Loucy (cell line): ENCODE data around the gene CEP85L.

Experiments
- H2AFZ ChIP-seq: fragments of 200-600 bp; sonication (generic); 2 replicates; pipeline ENCODE4 v1.6.0; 2016; ENCODE audit warnings: antibody characterized with exemption, mild to moderate bottlenecking, low read length, moderate library complexity
- H3F3A ChIP-seq: fragments of 200-600 bp; 2 replicates; pipeline ENCODE4 v1.6.0; 2016; ENCODE audit warnings: antibody characterized with exemption, low read depth, mild to moderate bottlenecking
- H3K27me3 ChIP-seq: fragments of 200-600 bp; sonication (generic); 2 replicates; pipeline ENCODE4 v1.6.1; 2014; ENCODE audit warnings: low read length, mild to moderate bottlenecking; ENCODE audit not compliant: insufficient read depth, poor library complexity, severe bottlenecking
- H3K36me3 ChIP-seq: fragments of 200-600 bp; sonication (generic); 2 replicates; pipeline ENCODE4 v1.6.1; 2016; ENCODE audit warnings: low read length; ENCODE audit not compliant: insufficient read depth
- H3K4me1 ChIP-seq: fragments of 200-600 bp; sonication (generic); 2 replicates; pipeline ENCODE4 v1.5.1; 2014; ENCODE audit warnings: low read length, mild to moderate bottlenecking; ENCODE audit not compliant: insufficient read depth, poor library complexity, severe bottlenecking
- H3K4me2 ChIP-seq: fragments of 200-600 bp; sonication (generic); 2 replicates; pipeline ENCODE4 v1.6.0; 2014; ENCODE audit warnings: antibody characterized with exemption, low read length, low read depth, mild to moderate bottlenecking; ENCODE audit not compliant: poor library complexity, severe bottlenecking
- H3K4me3 ChIP-seq: fragments of 200-600 bp; sonication (generic); 2 replicates; pipeline ENCODE4 v1.5.1; 2014; ENCODE audit warnings: low read length, mild to moderate bottlenecking, mixed read lengths; ENCODE audit not compliant: poor library complexity, severe bottlenecking
- H3K79me2 ChIP-seq: fragments of 200-600 bp; sonication (generic); 2 replicates; pipeline ENCODE4 v1.6.1; 2014; ENCODE audit warnings: low read length; ENCODE audit not compliant: insufficient read depth
- H3K9ac ChIP-seq: fragments of 200-600 bp; sonication (generic); 2 replicates; pipeline ENCODE4 v1.6.0; 2014; ENCODE audit warnings: mild to moderate bottlenecking, low read depth, low read length, moderate library complexity; ENCODE audit not compliant: poor library complexity, severe bottlenecking
- H3K9me2 ChIP-seq: fragments of 200-600 bp; sonication (generic); replicated peaks from 2 replicates; pipeline ENCODE4 v1.6.1; 2016; ENCODE audit warnings: low read depth, low read length, mixed read lengths
- H3K9me3 ChIP-seq: fragments of 200-600 bp; sonication (generic); 2 replicates; pipeline ENCODE4 v1.6.1; 2014; ENCODE audit warnings: mild to moderate bottlenecking, antibody characterized with exemption, low read length, low read depth; ENCODE audit not compliant: insufficient read depth
- H4K20me1 ChIP-seq: fragments of 200-600 bp; sonication (generic); 2 replicates; pipeline ENCODE4 v1.6.0; 2014; ENCODE audit warnings: antibody characterized with exemption, low read length, mild to moderate bottlenecking; ENCODE audit not compliant: insufficient read depth, poor library complexity, severe bottlenecking
- CTCF ChIP-seq: fragments of 200-600 bp; sonication (generic); conservative IDR thresholded peaks from 2 replicates; pipeline ENCODE4 v1.5.1; 2014; ENCODE audit warnings: mild to moderate bottlenecking, antibody characterized with exemption, low read length
- EZH2phosphoT487 ChIP-seq: fragments of 200-600 bp; IDR thresholded peaks from 2 replicates; pipeline ENCODE4 v1.6.1; 2018; ENCODE audit warnings: antibody characterized with exemption, mild to moderate bottlenecking, moderate library complexity, borderline replicate concordance

CEP85L gene

GRCh38 chr6:118548136-118548535, 103.3 kb downstream of the CEP85L start, which contains the start of gene PLN:
TSS of gene PLN (plus strand) at chr6:118548296. CDS start at chr6:118558922, 10,626 bp downstream.
- Histone ChIP-seq H3K4me3 (no peak within 1 kb of the TSS), H3K9me3 (no peaks in the 10 kb centered on the region), H3K4me2 (no peak within 1 kb of the TSS), H3K9me2 (no peaks in the 10 kb centered on the region), H4K20me1 (no peaks in the 10 kb centered on the region), H3K4me1 (peaks cover 17% of the 10 kb centered on the region), H3K27me3 (no peaks in the 10 kb centered on the region), H3K36me3 (no peaks in the 10 kb centered on the region), H3K79me2 (peaks cover 34% of the 10 kb centered on the region; the same call in 1 of the 2 replicates), H3F3A (no peaks in the 10 kb centered on the region), H3K9ac (no peak within 1 kb of the TSS), H2AFZ (no peak within 1 kb of the TSS)
- TF ChIP-seq EZH2phosphoT487 (no peak), CTCF (no peak)

- Histone ChIP-seq H4K20me1 (no peaks in the 10 kb centered on the region), H3K79me2 (peaks cover 34% of the 10 kb centered on the region; the same call in 1 of the 2 replicates), H3K27me3 (no peaks in the 10 kb centered on the region), H3K4me3 (no peak overlapping the region), H3K9me2 (no peaks in the 10 kb centered on the region), H3K4me1 (peaks cover 4% of the 10 kb centered on the region), H3K9ac (no peak overlapping the region), H2AFZ (no peak overlapping the region), H3F3A (no peaks in the 10 kb centered on the region), H3K36me3 (no peaks in the 10 kb centered on the region), H3K4me2 (no peak overlapping the region), H3K9me3 (no peaks in the 10 kb centered on the region)
- TF ChIP-seq CTCF (no peak), EZH2phosphoT487 (no peak)
Measured at GRCh38 chr6:118546880-118547218, 104.5 kb downstream of the CEP85L start.

- Histone ChIP-seq H3K4me1 (peaks cover 4% of the 10 kb centered on the region), H3K27me3 (no peaks in the 10 kb centered on the region), H3K9ac (no peak overlapping the region), H3K4me2 (no peak overlapping the region), H3F3A (no peaks in the 10 kb centered on the region), H4K20me1 (no peaks in the 10 kb centered on the region), H3K9me3 (no peaks in the 10 kb centered on the region), H3K9me2 (no peaks in the 10 kb centered on the region), H3K79me2 (peaks cover 30% of the 10 kb centered on the region; the same call in 1 of the 2 replicates), H2AFZ (no peak overlapping the region), H3K36me3 (no peaks in the 10 kb centered on the region), H3K4me3 (no peak overlapping the region)
- TF ChIP-seq EZH2phosphoT487 (no peak), CTCF (no peak)
Measured at GRCh38 chr6:118546164-118546879, 105.1 kb downstream of the CEP85L start.
